HPDE6-E6E7 (cell line): ENCODE measurements around the gene IKBKE.

Experiments used
- DNase-seq: peaks from one replicate; pipeline ENCODE4 v3.0.0; 2011; ENCODE audit warnings: missing footprints; ENCODE audit errors: extremely low spot score

The IKBKE gene

DNA sequence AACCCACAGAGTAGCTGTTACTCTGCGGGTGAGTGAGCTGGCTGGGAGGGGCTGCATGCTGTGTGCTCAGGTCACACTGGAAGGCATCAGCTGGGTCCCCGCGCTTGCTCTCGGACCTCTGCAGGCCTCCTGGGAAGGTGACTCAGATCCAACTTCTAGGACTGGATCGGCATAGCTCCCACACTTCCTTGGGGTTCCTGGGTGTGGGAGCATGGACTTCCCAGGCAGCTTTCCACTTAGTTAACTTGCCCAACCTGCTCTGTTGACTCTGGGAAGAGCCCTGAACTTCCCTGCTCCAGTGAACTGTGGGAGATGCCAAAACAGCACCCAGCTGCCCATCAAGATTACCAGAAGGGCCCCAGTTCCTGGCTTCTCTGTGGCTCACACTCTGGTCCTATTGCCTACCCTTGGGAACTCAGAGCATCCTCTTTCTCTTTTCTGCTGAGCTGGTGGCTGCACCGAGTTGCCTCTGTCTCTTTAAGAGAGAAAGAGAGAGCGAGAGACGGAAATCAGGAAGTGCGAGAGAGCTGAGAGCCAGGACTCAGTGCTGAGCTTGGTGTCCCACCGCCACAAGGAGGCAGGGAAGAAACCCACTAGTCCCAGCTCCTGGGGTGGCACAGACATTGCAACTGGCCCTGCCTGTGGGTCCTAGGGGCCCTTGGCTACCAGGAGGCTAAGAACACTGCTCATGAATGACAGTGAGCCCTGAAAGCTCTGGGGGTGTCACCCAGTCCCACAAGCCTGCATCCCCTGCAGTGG, at the start of gene IKBKE:
Gene IKBKE, plus strand, starts transcription at position 544 of the 759 bp plus-strand sequence. CDS start 2,752 bp downstream, outside the sequence.
- DNase-seq: peak; percentile 76

DNA sequence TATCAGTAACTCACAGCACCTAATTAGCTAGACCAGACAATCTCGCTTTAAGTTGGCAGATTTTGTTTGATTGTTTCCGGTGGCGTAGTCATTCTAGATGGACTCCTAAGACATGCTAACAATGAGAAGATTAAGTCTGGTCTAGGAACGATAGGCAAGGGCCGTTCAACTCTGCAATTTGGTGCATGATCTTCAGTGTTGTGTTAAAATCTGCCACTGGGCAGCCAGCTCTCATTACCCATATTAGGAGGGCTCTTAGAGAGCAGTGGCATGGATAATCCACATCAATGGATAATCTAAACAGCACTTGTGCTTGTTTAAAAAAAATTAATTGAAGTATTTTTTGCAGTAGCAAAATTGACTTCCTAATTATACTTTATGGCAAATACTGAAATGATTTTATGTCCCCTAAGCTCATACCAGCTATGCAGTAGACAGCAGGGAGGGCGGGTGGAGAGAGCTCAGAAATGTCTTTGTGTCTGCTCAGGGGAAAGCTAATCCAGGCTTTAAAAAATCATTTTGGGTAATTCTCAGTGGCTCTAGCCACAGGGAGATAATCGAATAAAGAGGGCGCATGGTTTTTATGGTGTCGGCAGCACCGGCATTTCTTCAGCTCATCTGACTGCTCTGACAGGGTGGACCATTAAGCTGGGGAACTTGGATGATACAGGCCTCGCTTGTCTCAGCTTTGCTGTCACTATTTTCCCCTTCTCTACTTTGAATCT, 48.5 kb upstream of the IKBKE start:
- no peak for DNase-seq

- DNase-seq: no peak
Observed at GRCh38 chr1:206422525-206422924, 47.8 kb upstream of the IKBKE start.

DNA sequence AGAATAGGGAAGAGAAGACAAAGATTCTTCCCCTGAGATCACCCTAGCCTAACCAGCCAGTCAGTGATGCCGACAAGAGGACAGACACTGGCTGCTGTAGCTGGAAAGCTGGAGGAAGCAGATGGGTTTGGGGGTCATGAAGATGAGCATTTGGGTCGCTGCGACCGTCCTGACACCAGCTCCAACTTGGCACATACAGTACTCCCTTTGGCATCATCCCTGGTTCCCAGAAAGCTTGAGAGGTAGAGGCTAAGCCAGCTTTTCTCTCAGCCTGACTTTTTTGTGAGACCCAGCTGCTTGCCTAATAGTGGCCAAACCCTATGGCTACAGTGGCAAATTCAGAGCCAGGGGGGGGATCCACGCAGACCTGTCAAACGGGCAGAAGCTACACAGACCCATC, 43.0 kb upstream of the IKBKE start:
- no peak for DNase-seq

- DNase-seq: no peak
Observed at GRCh38 chr1:206429421-206429820, 40.9 kb upstream of the IKBKE start.

GRCh38 chr1:206430031-206430983, 40.0 kb upstream of the IKBKE start:
- no peak for DNase-seq

DNA sequence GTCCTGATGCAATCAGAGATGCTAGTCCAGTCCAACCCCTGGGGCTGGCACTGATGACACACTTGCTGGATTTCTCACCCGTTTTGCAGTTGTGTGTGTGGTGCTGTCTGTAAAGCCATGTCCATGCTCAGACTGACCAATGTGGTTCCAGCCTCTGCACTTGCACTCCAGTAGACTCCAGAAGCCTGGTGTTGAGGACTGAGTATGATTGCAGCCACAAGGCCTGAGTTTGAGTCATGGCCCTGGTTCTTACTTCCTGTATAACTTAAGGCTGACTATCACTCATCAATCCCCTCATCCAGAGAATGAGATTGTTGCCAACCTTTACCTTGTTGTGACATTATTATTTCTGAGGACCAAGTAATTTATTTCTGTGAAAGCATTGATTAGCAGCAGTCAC, 34.8 kb upstream of the IKBKE start:
- no peak for DNase-seq

DNA sequence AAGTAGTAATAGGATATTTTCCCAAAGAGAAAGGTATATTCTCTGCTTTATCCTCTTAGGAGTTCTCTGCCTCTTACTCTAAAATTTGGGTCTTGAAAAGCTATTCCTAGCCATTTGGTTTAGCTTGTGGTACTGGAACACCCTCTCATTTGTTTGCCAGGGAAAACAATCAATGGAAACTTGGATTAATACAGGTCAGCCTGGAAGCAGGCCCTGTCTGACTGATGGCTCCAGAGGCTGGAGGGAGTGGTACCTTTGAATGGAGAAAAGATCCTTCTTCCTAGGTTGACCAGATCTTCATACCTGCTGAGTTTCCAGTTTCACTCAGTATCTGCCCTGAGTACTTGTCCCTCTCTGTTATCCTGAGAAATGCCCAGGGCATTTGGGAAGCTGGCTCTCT, 31.7 kb upstream of the IKBKE start:
- DNase-seq: no peak

DNA sequence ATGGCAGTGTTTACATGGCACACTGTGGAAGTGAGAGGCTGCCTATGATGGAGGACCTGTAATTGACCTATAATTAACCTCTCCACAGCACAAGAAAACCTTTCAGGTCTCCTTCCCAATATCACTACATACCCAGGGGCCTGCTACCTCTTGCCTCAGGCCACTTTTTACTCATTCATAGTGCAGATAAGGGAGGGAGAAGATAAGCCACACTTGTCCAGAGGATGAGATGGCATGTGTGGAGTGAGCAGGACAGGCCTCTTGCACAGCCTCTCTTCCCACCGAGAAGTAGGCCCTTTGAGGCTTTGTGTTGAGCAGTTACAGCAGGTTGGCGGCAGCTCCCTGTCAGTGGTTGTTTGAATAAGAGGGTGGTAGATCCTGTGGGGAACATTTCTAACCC, 31.1 kb upstream of the IKBKE start:
- DNase-seq: no peak

- no peak for DNase-seq
Observed at GRCh38 chr1:206441336-206441967, 28.8 kb upstream of the IKBKE start.

DNA sequence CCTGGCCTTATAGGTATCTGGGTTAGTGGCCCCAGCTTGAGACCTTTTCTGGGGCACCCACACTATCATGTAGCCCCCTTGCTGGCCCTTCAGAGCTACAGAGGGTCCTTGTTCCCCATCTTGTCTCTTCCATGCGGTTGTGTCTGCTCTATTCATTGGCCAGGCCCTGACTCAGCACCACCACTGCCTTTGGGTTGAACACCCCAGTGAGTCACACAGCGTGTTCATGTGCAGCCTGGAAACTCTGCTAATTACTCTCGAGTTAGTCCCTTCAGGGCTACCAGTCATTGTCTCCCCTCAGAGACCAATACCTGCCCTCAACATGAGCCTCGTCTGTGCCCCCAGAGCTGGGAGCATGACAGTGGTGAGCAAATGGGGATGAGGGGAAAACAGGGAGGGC, 28.2 kb upstream of the IKBKE start:
- peak; percentile 63 for DNase-seq

GRCh38 chr1:206445116-206445515, 25.2 kb upstream of the IKBKE start:
- DNase-seq: no peak

DNA sequence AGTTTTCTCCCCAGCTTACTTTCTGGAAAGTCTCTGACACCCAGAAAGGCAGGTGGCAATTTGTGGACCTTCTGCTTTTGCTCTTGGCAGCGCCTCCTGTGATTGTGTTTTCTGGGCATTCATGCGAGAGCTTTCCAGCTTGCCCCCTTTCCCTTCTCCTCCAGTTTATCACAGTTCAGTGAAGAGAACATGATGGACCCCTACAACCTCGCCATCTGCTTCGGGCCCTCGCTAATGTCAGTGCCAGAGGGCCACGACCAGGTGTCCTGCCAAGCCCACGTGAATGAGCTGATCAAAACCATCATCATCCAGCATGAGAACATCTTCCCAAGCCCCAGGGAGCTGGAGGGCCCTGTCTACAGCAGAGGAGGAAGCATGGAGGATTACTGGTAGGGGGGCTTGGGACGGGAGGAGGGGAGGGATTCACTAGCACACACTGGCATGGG, 24.3 kb upstream of the IKBKE start:
- DNase-seq: no peak

DNA sequence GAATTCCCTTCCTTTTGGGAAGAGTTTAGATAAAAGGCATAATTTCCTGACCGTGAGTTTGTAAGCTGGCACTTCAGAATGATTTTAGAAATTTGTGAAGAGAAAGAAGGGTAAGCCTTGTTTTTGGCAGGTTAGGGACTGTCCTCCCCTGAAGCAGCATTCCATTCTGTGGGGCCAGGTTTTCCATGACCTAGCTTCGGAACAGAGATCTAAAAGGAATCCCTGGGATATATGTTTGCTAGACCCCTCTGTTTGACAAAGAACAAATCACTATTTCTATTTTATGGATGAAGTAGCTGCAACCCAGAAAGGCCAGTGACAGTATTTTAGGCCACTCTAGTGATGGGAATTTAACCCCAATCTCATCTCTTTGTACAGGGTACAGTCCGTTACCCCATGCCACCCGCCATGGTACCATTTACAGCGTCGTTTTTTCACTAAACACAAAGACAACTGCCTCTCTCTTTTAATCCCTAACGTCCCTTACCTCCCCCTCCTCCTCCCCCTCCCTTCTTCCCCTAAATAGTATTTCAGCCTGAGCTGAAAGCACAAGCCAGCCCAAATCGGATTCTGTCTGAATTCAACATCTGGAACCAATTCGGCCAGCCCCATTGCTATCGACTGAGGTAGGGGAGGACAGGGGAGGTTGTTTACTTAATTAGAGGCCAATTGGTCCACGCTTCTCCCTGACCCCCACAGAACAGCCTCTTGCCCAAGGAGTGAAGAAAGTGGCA, 23.4 kb upstream of the IKBKE start:
- DNase-seq: no peak

- DNase-seq: no peak
Observed at GRCh38 chr1:206447422-206447765, 22.9 kb upstream of the IKBKE start.

DNA sequence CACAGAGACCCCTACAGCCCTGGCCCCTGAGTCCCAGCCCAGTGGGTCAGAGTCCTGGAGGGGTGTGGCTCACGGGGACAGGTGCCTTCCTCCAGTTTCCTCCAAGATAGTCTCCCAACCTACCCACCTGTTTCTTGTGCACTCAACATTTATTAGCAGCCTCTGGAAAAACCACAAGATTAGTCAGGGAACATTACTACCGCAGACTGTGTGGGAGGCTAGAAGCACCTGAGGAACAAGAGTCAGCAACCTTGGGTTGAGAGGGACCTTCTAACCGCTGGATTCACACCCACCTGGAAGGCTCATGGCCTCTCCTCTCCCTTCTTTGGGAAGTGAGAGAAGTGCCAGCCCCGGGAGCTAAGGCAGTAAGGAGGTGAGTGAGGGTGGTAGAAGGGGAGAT, 22.5 kb upstream of the IKBKE start:
- DNase-seq: no peak

- DNase-seq: no peak
Observed at GRCh38 chr1:206448471-206448870, 21.8 kb upstream of the IKBKE start.

DNA sequence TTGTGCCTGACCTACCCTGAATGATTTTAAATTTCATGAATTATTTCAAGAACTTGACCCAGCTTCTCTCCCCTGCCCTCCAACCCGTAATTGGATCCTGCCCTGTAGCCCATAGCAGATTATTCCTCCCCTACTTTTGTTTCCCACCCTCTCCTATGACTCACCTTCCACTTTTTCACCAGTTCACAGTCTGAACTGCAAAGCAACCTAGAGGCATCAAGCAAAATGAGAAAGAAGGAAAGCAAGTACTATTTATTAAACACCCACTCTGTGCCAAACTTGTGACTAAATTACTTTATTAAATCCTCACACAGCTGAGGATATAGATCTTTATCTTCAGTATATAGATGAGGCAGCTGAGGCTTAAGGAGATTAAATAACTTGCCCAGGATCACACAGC, 20.7 kb upstream of the IKBKE start:
- DNase-seq: no peak

DNA sequence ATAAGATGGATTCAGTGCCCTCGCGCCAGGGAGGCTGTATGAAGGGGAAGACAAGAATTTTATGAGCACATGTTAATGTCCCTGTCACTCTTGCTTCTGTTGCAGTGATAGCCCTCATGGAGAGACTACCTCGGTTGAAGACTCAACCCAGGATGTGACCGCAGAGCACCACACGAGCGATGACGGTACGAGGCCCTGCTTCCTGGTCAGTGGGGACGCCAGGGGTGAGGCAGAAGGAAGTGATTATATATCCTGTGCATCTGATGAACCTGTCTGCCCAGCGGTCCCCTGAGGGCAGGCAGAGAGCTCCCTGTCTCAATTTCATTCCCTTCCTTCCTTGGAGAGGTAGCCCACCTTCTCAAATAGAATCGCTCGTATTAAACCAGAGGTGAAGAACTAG, 20.0 kb upstream of the IKBKE start:
- no peak for DNase-seq

DNA sequence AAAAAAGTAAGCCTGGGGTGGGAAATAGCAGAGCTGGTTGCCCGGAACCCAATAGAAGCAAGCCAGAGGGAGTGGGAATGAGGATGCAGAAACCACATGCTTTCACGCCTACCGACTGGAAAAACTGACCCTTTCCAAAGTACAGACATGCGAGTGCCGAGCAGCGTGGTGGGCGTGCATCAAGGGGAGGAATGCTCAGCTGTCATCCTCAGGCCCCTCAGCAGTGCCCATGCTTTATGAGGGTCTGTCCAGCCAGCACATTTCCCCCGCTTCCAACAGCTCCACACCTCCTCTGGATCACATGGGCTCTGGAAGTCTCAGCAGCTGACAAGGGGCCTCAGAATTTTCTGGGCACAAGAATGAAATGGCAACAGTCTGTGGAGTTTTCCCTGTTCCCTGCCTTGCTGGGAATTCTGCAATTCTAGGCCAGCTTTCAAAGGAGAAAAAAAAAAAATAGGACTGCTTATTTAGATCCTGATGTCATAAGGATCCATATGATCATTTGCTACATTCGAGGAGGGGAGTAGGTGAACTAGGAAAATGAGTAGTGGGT, 19.1 kb upstream of the IKBKE start:
- no peak for DNase-seq

DNA sequence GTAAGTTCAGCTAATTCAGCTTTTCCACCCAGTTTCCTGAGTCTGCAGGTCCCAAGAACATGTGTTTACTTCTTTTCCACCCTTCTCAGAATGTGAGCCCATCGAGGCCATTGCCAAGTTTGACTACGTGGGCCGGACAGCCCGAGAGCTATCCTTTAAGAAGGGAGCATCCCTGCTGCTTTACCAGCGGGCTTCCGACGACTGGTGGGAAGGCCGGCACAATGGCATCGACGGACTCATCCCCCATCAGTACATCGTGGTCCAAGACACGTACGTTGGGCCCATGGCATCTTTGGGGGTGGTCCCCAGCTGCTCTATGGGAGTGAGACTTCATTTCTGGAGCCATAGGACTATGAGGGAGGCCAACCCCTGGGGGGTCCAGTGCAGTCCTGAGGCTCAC, 17.2 kb upstream of the IKBKE start:
- no peak for DNase-seq
